Subcutaneous abdominal adipose tissue (tissue), 5 donors: ENCODE data around the gene RSPH10B.
A peak's percentile ranks its signal among the peaks of the same experiment; 100 is the strongest.
"Not testable (repeated sequence)": the region's sequence is repeated elsewhere in the genome, so short reads cannot be mapped to it uniquely, and the experiment has no call there.

ENCODE experiments used
- H3K27ac ChIP-seq: one replicate; pipeline ENCODE4 v1.7.0; 2013; ENCODE audit warnings: low read depth, mild to moderate bottlenecking, inconsistent platforms, low read length, moderate library complexity
- H3K27me3 ChIP-seq, 5 donors: one replicate each; pipeline ENCODE4 v1.7.0; 2013; ENCODE audit warnings: low read length in 5 of 5, inconsistent platforms in 1 of 5; ENCODE audit not compliant: control insufficient read depth in 5 of 5, insufficient read depth in 4 of 5
- H3K36me3 ChIP-seq, 5 donors: one replicate each; pipeline ENCODE4 v1.7.0; 2013; ENCODE audit warnings: low read length in 5 of 5; ENCODE audit not compliant: control insufficient read depth in 5 of 5, insufficient read depth in 5 of 5
- H3K4me1 ChIP-seq, 5 donors: one replicate each; pipeline ENCODE4 v1.7.0; 2013; ENCODE audit warnings: low read length in 5 of 5, mild to moderate bottlenecking in 3 of 5, moderate library complexity in 1 of 5; ENCODE audit not compliant: control insufficient read depth in 5 of 5, insufficient read depth in 5 of 5
- H3K4me3 ChIP-seq, 5 donors: one replicate each; pipeline ENCODE4 v1.7.0; 2013; ENCODE audit warnings: low read length in 5 of 5, low read depth in 1 of 5
- H3K9ac ChIP-seq, 5 donors: one replicate each; pipeline ENCODE4 v1.7.0; 2013; ENCODE audit warnings: low read length in 5 of 5, mild to moderate bottlenecking in 4 of 5, moderate library complexity in 3 of 5
- H3K9me3 ChIP-seq, 5 donors: one replicate each; pipeline ENCODE4 v1.7.0; 2013; ENCODE audit warnings: low read length in 5 of 5; ENCODE audit not compliant: control insufficient read depth in 5 of 5
- donor health status: healthy.
- donor health status: healthy.
- donor health status: healthy.
- donor health status: healthy.
- donor health status: healthy.

The RSPH10B gene

GRCh38 chr7:5930290-5930689, 40.2 kb downstream of the RSPH10B start:
- H3K4me3 ChIP-seq, H3K9ac ChIP-seq, H3K27ac ChIP-seq, H3K4me1 ChIP-seq, H3K9me3 ChIP-seq, H3K27me3 ChIP-seq, H3K36me3 ChIP-seq: not testable (repeated sequence)

GRCh38 chr7:5926263-5926870, 44.1 kb downstream of the RSPH10B start:
- not testable (repeated sequence) for H3K9me3 ChIP-seq, H3K27me3 ChIP-seq, H3K9ac ChIP-seq, H3K4me1 ChIP-seq, H3K27ac ChIP-seq, H3K36me3 ChIP-seq, H3K4me3 ChIP-seq

- H3K4me1 ChIP-seq, H3K36me3 ChIP-seq, H3K9ac ChIP-seq, H3K9me3 ChIP-seq, H3K27ac ChIP-seq, H3K4me3 ChIP-seq, H3K27me3 ChIP-seq: not testable (repeated sequence)
Measured at GRCh38 chr7:5924630-5925029, 45.9 kb downstream of the RSPH10B start.

GRCh38 chr7:5924180-5924579, 46.3 kb downstream of the RSPH10B start:
- not testable (repeated sequence) for H3K9me3 ChIP-seq, H3K27me3 ChIP-seq, H3K36me3 ChIP-seq, H3K9ac ChIP-seq, H3K27ac ChIP-seq, H3K4me3 ChIP-seq, H3K4me1 ChIP-seq

GRCh38 chr7:5916529-5916928, 54.0 kb downstream of the RSPH10B start:
- not testable (repeated sequence) for H3K36me3 ChIP-seq, H3K4me3 ChIP-seq, H3K9ac ChIP-seq, H3K9me3 ChIP-seq, H3K27ac ChIP-seq, H3K4me1 ChIP-seq, H3K27me3 ChIP-seq

- not testable (repeated sequence) for H3K9ac ChIP-seq, H3K27me3 ChIP-seq, H3K4me1 ChIP-seq, H3K9me3 ChIP-seq, H3K27ac ChIP-seq, H3K4me3 ChIP-seq
- peaks cover 0 to 26% (median 10%) of the 10 kb centered on the region in 5 donors for H3K36me3 ChIP-seq
Measured at GRCh38 chr7:5908835-5909234, 61.7 kb downstream of the RSPH10B start.

- not testable (repeated sequence) for H3K4me3 ChIP-seq, H3K27ac ChIP-seq, H3K4me1 ChIP-seq, H3K27me3 ChIP-seq, H3K9ac ChIP-seq, H3K9me3 ChIP-seq
- H3K36me3 ChIP-seq = peaks cover 0 to 16% (median 2%) of the 10 kb centered on the region in 5 donors
Measured at GRCh38 chr7:5904726-5905125, 65.8 kb downstream of the RSPH10B start.

GRCh38 chr7:5903002-5903401, 67.5 kb downstream of the RSPH10B start:
- H3K4me1 ChIP-seq, H3K9ac ChIP-seq, H3K27ac ChIP-seq, H3K9me3 ChIP-seq, H3K4me3 ChIP-seq, H3K27me3 ChIP-seq: not testable (repeated sequence)
- H3K36me3 ChIP-seq = peaks cover 0 to 16% (median 2%) of the 10 kb centered on the region in 5 donors

GRCh38 chr7:5898480-5899224, 71.8 kb downstream of the RSPH10B start, which contains the start of gene CCZ1:
Gene CCZ1, plus strand, starts transcription at chr7:5898733. Its CDS starts 67 bp downstream, at chr7:5898800.
- not testable (repeated sequence) for H3K36me3 ChIP-seq, H3K9me3 ChIP-seq, H3K27ac ChIP-seq, H3K27me3 ChIP-seq, H3K4me1 ChIP-seq
- Histone ChIP-seq H3K4me3 (peak within 1 kb of the TSS; percentile 22 to 61 (median 47)), H3K9ac (peak within 1 kb of the TSS in 1 of 5 donors; percentile 56)

GRCh38 chr7:5897369-5897919, 73.0 kb downstream of the RSPH10B start:
- H3K9me3 ChIP-seq, H3K27me3 ChIP-seq, H3K27ac ChIP-seq, H3K9ac ChIP-seq, H3K36me3 ChIP-seq, H3K4me1 ChIP-seq: not testable (repeated sequence)
- H3K4me3 ChIP-seq = peak overlapping the region in 1 of 5 donors; percentile 22
